Stomach (tissue), 9 donors: ENCODE results near the gene CKMT2. TPM values are rescaled to one million over a fixed set of nuclear protein-coding genes. Genes with fewer than 3 reads are reported as not detected.

Experiments used
- DNase-seq, 2 donors: peaks; one replicate each; pipeline versions ENCODE4 v3.0.0 to v3.0.0-alpha.2; 2013 to 2019
- H3K27ac ChIP-seq, 5 donors: fragments of 200-600 bp in 4 of 5; sonication (generic) in 4 of 5; one replicate each; pipeline ENCODE4 v1.5.1; 2013 to 2019; ENCODE audit warnings: mild to moderate bottlenecking in 1 of 5, moderate library complexity in 1 of 5
- H3K27me3 ChIP-seq, 3 donors: fragments of 200-600 bp; sonication (generic); one replicate each; pipeline ENCODE4 v1.5.1; 2017 to 2019; ENCODE audit warnings: mixed run types in 1 of 3
- H3K36me3 ChIP-seq, 4 donors: fragments of 200-600 bp; sonication (generic); 1 replicate in 3 of 4; 2 replicates in 1 of 4; pipeline ENCODE4 v1.5.1; 2016 to 2019
- H3K4me1 ChIP-seq, 4 donors: fragments of 200-600 bp; sonication (generic); one replicate each; pipeline ENCODE4 v1.5.1; 2016 to 2019
- H3K4me3 ChIP-seq, 4 donors: fragments of 200-600 bp; sonication (generic) in 3 of 4; one replicate each; pipeline ENCODE4 v1.5.1; 2016 to 2019; ENCODE audit warnings: mild to moderate bottlenecking in 1 of 4
- H3K9me3 ChIP-seq, 4 donors: fragments of 200-600 bp; sonication (generic); one replicate each; pipeline ENCODE4 v1.5.1; 2016 to 2019
- CTCF ChIP-seq, 7 experiments: fragments of 450-650 bp in 4 of 7; fragments of 200-600 bp in 3 of 7; sonication (generic) in 3 of 7; IDR thresholded peaks; one replicate each; pipeline ENCODE4 v1.5.1; 2016 to 2019; ENCODE audit warnings: antibody characterized with exemption in 7 of 7, control low read depth in 2 of 7, mild to moderate bottlenecking in 1 of 7
- EP300 ChIP-seq: sonication (generic); formaldehyde crosslinking; IDR thresholded peaks from one replicate; pipeline ENCODE4 v1.6.1; 2017; ENCODE audit warnings: antibody characterized with exemption
- POLR2A ChIP-seq, 4 donors: fragments of 450-650 bp; IDR thresholded peaks; one replicate each; pipeline ENCODE4 v1.6.1; 2016; ENCODE audit warnings: antibody characterized with exemption in 4 of 4, control low read depth in 2 of 4, mild to moderate bottlenecking in 1 of 4, moderate library complexity in 1 of 4
- POLR2AphosphoS5 ChIP-seq, 3 donors: sonication (generic); formaldehyde crosslinking; IDR thresholded peaks; one replicate each; pipeline ENCODE4 v1.6.1; 2016; ENCODE audit warnings: antibody characterized with exemption in 3 of 3
- WGBS, 5 donors: extraction: QIAGEN DNeasy Blood & Tissue Kit in 3 of 5; methylation state at CpG; one replicate each; pipeline versions ENCODE4 v1.1.5 to v1.1.7; 2013 to 2018; 5-methylcytosine and 5-hydroxymethylcytosine counted together
- intact Hi-C: fragments of 100-400 bp; cut with DNase I; formaldehyde crosslinking; loops from one replicate; pipeline ENCODE4 v1.15.1; 2023; ENCODE audit warnings: low total_unique reads
- polyA plus RNA-seq, 3 donors: library from polyadenylated mRNA; stranded (reverse); fragments of 200-250 nt; gene quantifications; one replicate each; pipeline ENCODE4 v1.2.3, GENCODE V29; 2013
- small RNA-seq, 4 donors: library from RNA; depleted of rRNA; stranded (forward); fragments of <200 nt; gene quantifications; one replicate each; pipeline ENCODE3, GENCODE V24; 2016
- total RNA-seq, 5 donors: library from RNA; depleted of rRNA; stranded (reverse); fragments of >200 nt; gene quantifications; one replicate each; pipeline versions ENCODE4 v1.1.0 to v1.2.3, GENCODE V29; 2014 to 2016
- donor health status: healthy with polysubstance abuse.
- donor health status: Bipolar disorder and iron deficiency.
- donor health status: healthy.

CKMT2 gene
- total and polyA plus RNA-seq, 8 donors, result 4.6 to 86.2 (median 15.1) TPM; not detected in 1

- H3K4me1 ChIP-seq, result no peaks in the 10 kb centered on the region
- DNase-seq, result no peak
- H3K4me3 ChIP-seq, result no peak overlapping the region
- intact Hi-C loops, result no loop called here
- no peak overlapping the region for H3K27ac ChIP-seq
- TF ChIP-seq EP300 (no peak), POLR2AphosphoS5 (IDR thresholded peaks at IDR 0.05) (no peak), CTCF (IDR thresholded peaks at IDR 0.05) (no peak), POLR2A (IDR thresholded peaks at IDR 0.05) (no peak)
- H3K36me3 ChIP-seq, result peaks cover 0 to 65% (median 58%) of the 10 kb centered on the region in 4 donors
- WGBS, 5 donors, result 88 to 98% (median 90%) methylated on average over 3 of the region's 3 CpGs
- H3K27me3 ChIP-seq, result no peaks in the 10 kb centered on the region
- H3K9me3 ChIP-seq, result no peaks in the 10 kb centered on the region
Measured at GRCh38 chr5:81313686-81314085, 80.6 kb downstream of the CKMT2 start.

- Histone ChIP-seq H3K4me3 (no peak overlapping the region), H3K27ac (no peak overlapping the region), H3K4me1 (no peaks in the 10 kb centered on the region), H3K27me3 (no peaks in the 10 kb centered on the region), H3K9me3 (no peaks in the 10 kb centered on the region), H3K36me3 (peaks cover 0 to 56% (median 51%) of the 10 kb centered on the region in 4 donors)
- TF ChIP-seq EP300 (no peak), POLR2AphosphoS5 (IDR thresholded peaks at IDR 0.05) (no peak), POLR2A (IDR thresholded peaks at IDR 0.05) (no peak), CTCF (IDR thresholded peaks at IDR 0.05) (no peak)
- intact Hi-C loops, result no loop called here
- no peak for DNase-seq
- 95 to 97% (median 95%) methylated on average over 3 of the region's 3 CpGs for WGBS, 5 donors
Measured at GRCh38 chr5:81314581-81314980, 81.5 kb downstream of the CKMT2 start.

- Histone ChIP-seq H3K4me3 (no peak overlapping the region), H3K36me3 (peaks cover 0 to 48% (median 46%) of the 10 kb centered on the region in 4 donors), H3K9me3 (no peaks in the 10 kb centered on the region), H3K27ac (no peak overlapping the region), H3K4me1 (no peaks in the 10 kb centered on the region), H3K27me3 (no peaks in the 10 kb centered on the region)
- TF ChIP-seq EP300, result no peak
- no peak for TF ChIP-seq POLR2A (IDR thresholded peaks at IDR 0.05)
- no peak for TF ChIP-seq CTCF (IDR thresholded peaks at IDR 0.05)
- TF ChIP-seq POLR2AphosphoS5 (IDR thresholded peaks at IDR 0.05), result no peak
- DNase-seq, result no peak
- intact Hi-C loops, result no loop called here
- WGBS, 5 donors, result 76 to 88% (median 84%) methylated on average over 1 of the region's 1 CpG
Measured at GRCh38 chr5:81315336-81315735, 82.2 kb downstream of the CKMT2 start.

GRCh38 chr5:81315830-81316229 is 82.7 kb downstream of the CKMT2 start:
- Histone ChIP-seq H3K4me1 (no peaks in the 10 kb centered on the region), H3K27me3 (no peaks in the 10 kb centered on the region), H3K9me3 (no peaks in the 10 kb centered on the region), H3K27ac (no peak overlapping the region), H3K36me3 (peaks cover 0 to 43% (median 41%) of the 10 kb centered on the region in 4 donors), H3K4me3 (no peak overlapping the region)
- TF ChIP-seq POLR2AphosphoS5 (IDR thresholded peaks at IDR 0.05), result no peak
- no peak for TF ChIP-seq EP300
- no peak for TF ChIP-seq CTCF (IDR thresholded peaks at IDR 0.05)
- TF ChIP-seq POLR2A (IDR thresholded peaks at IDR 0.05), result no peak
- WGBS, 5 donors, result 91 to 96% (median 92%) methylated on average over 4 of the region's 4 CpGs
- intact Hi-C loops, result no loop called here
- DNase-seq, result no peak

Small RNA genes lying within 50 kb of the gene (small RNA-seq; reads per million reads assigned to genes)
- gene AC026436.1, result 0 reads per million in 4 donors

Other genes starting within 250 kb of the CKMT2 start
- gene ZCCHC9, start 68.3 kb downstream of the CKMT2 start, total RNA-seq, result 10 to 100 TPM; 20.5 to 55.4 (median 32.3) TPM
- 10 to 100 TPM; 22.8 to 36.2 (median 27.3) TPM for gene ZCCHC9, start 68.3 kb downstream of the CKMT2 start, polyA plus RNA-seq
- not detected for gene ACOT12, start 160.8 kb downstream of the CKMT2 start, total RNA-seq
- gene ACOT12, start 160.8 kb downstream of the CKMT2 start, polyA plus RNA-seq, result not detected